Measurements from ENCODE around the gene TOMM20L.

TOMM20L gene

DNA sequence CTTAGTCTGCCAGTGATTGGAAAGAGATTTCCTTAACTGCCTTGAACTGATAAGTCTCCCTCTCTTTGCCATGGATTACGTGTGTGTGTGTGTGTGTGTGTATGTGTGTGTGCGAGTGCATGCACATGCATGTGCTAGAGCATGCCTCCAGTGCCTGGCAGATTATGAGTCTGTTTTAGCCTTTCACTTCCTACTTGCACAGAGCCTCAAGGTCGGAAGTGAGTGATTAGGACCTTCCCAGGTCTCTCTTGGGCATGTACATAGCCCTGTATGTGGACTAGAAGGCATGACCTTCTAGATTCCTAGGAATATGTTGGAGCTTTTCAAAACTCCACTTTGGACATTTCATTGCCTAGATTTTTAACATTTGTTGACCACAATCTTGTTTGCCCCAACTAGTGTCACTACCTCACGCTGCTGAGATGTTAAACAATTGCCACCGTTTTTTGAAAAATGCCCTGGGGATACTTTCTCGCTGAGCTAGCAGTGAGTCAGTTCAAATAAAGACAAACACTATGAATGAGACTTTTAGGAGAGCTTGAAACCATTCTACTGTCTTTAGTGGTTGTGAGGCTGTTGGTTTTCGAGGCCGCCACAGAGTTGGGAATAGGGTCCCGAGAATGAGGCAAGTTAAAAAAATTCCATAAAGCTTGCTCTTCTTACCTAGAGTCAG is 60.0 kb downstream of the TOMM20L start:
- in situ Hi-C loops (cut with HindIII; ENCODE audit: low sequenced_read_pairs): no loop called here
- peak; percentile 47 for DNase-seq (ENCODE audit: low read depth, low spot score)

More for the DNA sequence above, 60.0 kb downstream of the TOMM20L start:
- TF ChIP-seq, protein P1, sequence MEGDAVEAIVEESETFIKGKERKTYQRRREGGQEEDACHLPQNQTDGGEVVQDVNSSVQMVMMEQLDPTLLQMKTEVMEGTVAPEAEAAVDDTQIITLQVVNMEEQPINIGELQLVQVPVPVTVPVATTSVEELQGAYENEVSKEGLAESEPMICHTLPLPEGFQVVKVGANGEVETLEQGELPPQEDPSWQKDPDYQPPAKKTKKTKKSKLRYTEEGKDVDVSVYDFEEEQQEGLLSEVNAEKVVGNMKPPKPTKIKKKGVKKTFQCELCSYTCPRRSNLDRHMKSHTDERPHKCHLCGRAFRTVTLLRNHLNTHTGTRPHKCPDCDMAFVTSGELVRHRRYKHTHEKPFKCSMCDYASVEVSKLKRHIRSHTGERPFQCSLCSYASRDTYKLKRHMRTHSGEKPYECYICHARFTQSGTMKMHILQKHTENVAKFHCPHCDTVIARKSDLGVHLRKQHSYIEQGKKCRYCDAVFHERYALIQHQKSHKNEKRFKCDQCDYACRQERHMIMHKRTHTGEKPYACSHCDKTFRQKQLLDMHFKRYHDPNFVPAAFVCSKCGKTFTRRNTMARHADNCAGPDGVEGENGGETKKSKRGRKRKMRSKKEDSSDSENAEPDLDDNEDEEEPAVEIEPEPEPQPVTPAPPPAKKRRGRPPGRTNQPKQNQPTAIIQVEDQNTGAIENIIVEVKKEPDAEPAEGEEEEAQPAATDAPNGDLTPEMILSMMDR (IDR thresholded peaks at IDR 0.05; ENCODE audit: low read depth, low read length): no peak
- H3K4me3 ChIP-seq (ENCODE audit: low read depth, low read length): no peak overlapping the region

Data from astrocyte of the spinal cord (primary cell).